Neural cell (in vitro differentiated cells): ENCODE results near the gene FUT7. TPM values are rescaled to one million over a fixed set of nuclear protein-coding genes. Genes with fewer than 3 reads are reported as not detected.
A peak's percentile ranks its signal among the peaks of the same experiment; 100 is the strongest.

Experiments
- H2AFZ ChIP-seq: fragments of 200-600, 300-800 bp; sonication (generic), shearing (Covaris generic); 2 replicates; pipeline ENCODE4 v1.6.0; 2014; ENCODE audit warnings: low read depth, mild to moderate bottlenecking, antibody characterized with exemption, low read length, moderate library complexity
- H3F3A ChIP-seq: fragments of 200-600 bp; shearing (Covaris generic); 2 replicates; pipeline ENCODE4 v1.6.1; 2016; ENCODE audit warnings: mild to moderate bottlenecking, moderate library complexity, mixed read lengths, antibody characterized with exemption, low read length; ENCODE audit not compliant: insufficient read depth, poor library complexity, severe bottlenecking
- H3K27ac ChIP-seq: fragments of 200-600, 300-800 bp; sonication (generic), shearing (Covaris generic); 2 replicates; pipeline ENCODE4 v1.5.1; 2014; ENCODE audit warnings: mild to moderate bottlenecking, low read length, moderate library complexity
- H3K27me3 ChIP-seq: fragments of 300-800, 200-600 bp; sonication (generic), shearing (Covaris generic); 2 replicates; pipeline ENCODE4 v1.6.0; 2014; ENCODE audit warnings: mild to moderate bottlenecking, low read depth, low read length, moderate library complexity; ENCODE audit not compliant: insufficient read depth
- H3K36me3 ChIP-seq: fragments of 300-800, 200-600 bp; sonication (generic), shearing (Covaris generic); 2 replicates; pipeline ENCODE4 v1.5.1; 2014; ENCODE audit warnings: mild to moderate bottlenecking, antibody characterized with exemption, low read length, moderate library complexity; ENCODE audit not compliant: insufficient read depth
- H3K4me2 ChIP-seq: fragments of 300-800, 200-600 bp; sonication (generic), shearing (Covaris generic); 2 replicates; pipeline ENCODE4 v1.6.0; 2014; ENCODE audit warnings: mild to moderate bottlenecking, low read length
- H3K4me3 ChIP-seq: fragments of 300-800, 200-600 bp; sonication (generic), shearing (Covaris generic); 2 replicates; pipeline ENCODE4 v1.5.1; 2014; ENCODE audit warnings: mild to moderate bottlenecking, low read length, moderate library complexity
- H3K79me2 ChIP-seq: fragments of 200-600 bp; shearing (Covaris generic); replicated peaks from 2 replicates; pipeline ENCODE4 v1.6.0; 2014; ENCODE audit warnings: mild to moderate bottlenecking, low read length, moderate library complexity; ENCODE audit not compliant: insufficient read depth
- H3K9ac ChIP-seq: fragments of 300-800, 200-600 bp; sonication (generic), shearing (Covaris generic); 2 replicates; pipeline ENCODE4 v1.6.1; 2016; ENCODE audit warnings: mild to moderate bottlenecking, low read length, mixed read lengths
- H3K9me2 ChIP-seq: fragments of 200-600 bp; shearing (Covaris generic); 2 replicates; pipeline ENCODE4 v1.6.1; 2016; ENCODE audit warnings: mild to moderate bottlenecking, low read length, mixed read lengths; ENCODE audit not compliant: insufficient read depth
- H3K9me3 ChIP-seq: fragments of 200-600, 300-800 bp; sonication (generic), shearing (Covaris generic); 2 replicates; pipeline ENCODE4 v1.6.1; 2016; ENCODE audit warnings: mild to moderate bottlenecking, mixed run types, low read length, moderate library complexity, mixed read lengths
- H4K20me1 ChIP-seq: fragments of 200-600 bp; shearing (Covaris generic); 2 replicates; pipeline ENCODE4 v1.6.1; 2016; ENCODE audit warnings: mild to moderate bottlenecking, mixed run types; ENCODE audit not compliant: insufficient read depth
- EP300 ChIP-seq: fragments of 450-650 bp; conservative IDR thresholded peaks from 2 replicates; pipeline ENCODE4 v1.6.1; 2014; ENCODE audit warnings: antibody characterized with exemption, mild to moderate bottlenecking, moderate library complexity; ENCODE audit not compliant: poor library complexity, severe bottlenecking
- EZH2 ChIP-seq: fragments of 200-600, 300-800 bp; shearing (Covaris generic), sonication (generic); IDR thresholded peaks from 2 replicates; pipeline ENCODE4 v1.6.1; 2014; ENCODE audit warnings: antibody characterized with exemption, low read length, borderline replicate concordance, mild to moderate bottlenecking; ENCODE audit not compliant: insufficient read depth, poor library complexity, severe bottlenecking
- MXI1 ChIP-seq: fragments of 450-650 bp; conservative IDR thresholded peaks from 2 replicates; pipeline ENCODE4 v1.6.1; 2014; ENCODE audit warnings: antibody characterized with exemption, mild to moderate bottlenecking; ENCODE audit not compliant: poor library complexity, severe bottlenecking
- POLR2AphosphoS5 ChIP-seq: IDR thresholded peaks from 2 replicates; pipeline ENCODE4 v1.6.1; 2012
- RAD21 ChIP-seq: fragments of 450-650 bp; conservative IDR thresholded peaks from 2 replicates; pipeline ENCODE4 v1.6.1; 2014; ENCODE audit warnings: antibody characterized with exemption, mild to moderate bottlenecking, moderate library complexity
- SMC3 ChIP-seq: fragments of 450-650 bp; conservative IDR thresholded peaks from 2 replicates; pipeline ENCODE4 v1.6.1; 2014; ENCODE audit warnings: antibody characterized with exemption, mild to moderate bottlenecking, moderate library complexity; ENCODE audit not compliant: poor library complexity
- TAF1 ChIP-seq: IDR thresholded peaks from 2 replicates; pipeline ENCODE4 v1.6.1; 2012; ENCODE audit warnings: low read depth
- polyA plus RNA-seq: library from polyadenylated mRNA; depleted of rRNA; stranded (reverse); fragments of >200 nt; gene quantifications from 2 replicates; pipeline ENCODE4 v1.2.3, GENCODE V29; 2014
- TF ChIP-seq, protein P1 (sequence below): IDR thresholded peaks from 2 replicates; pipeline ENCODE4 v1.6.1; 2012; ENCODE audit warnings: borderline replicate concordance
- TF ChIP-seq, protein P2 (sequence below): fragments of 450-650 bp; IDR thresholded peaks from 2 replicates; pipeline ENCODE4 v1.5.1; 2014; ENCODE audit warnings: antibody characterized with exemption, mild to moderate bottlenecking, moderate library complexity; ENCODE audit not compliant: poor library complexity, severe bottlenecking

FUT7 gene
- polyA plus RNA-seq, 1 donor from 2014 or later = 0.69 TPM

GRCh38 chr9:137054932-137055384, 23.1 kb upstream of the FUT7 start:
- Histone ChIP-seq H3K36me3 (no peaks in the 10 kb centered on the region), H4K20me1 (no peaks in the 10 kb centered on the region), H3K27me3 (peaks cover 57% of the 10 kb centered on the region), H3K9me2 (no peaks in the 10 kb centered on the region), H3K4me3 (no peak overlapping the region), H3K9ac (no peak overlapping the region), H3K79me2 (no peaks in the 10 kb centered on the region), H3K4me2 (no peak overlapping the region), H3F3A (no peaks in the 10 kb centered on the region), H3K9me3 (no peaks in the 10 kb centered on the region), H2AFZ (no peak overlapping the region), H3K27ac (no peak overlapping the region)
- no peak for TF ChIP-seq RAD21
- TF ChIP-seq EP300 = no peak
- no peak for TF ChIP-seq POLR2AphosphoS5
- TF ChIP-seq, protein P1, sequence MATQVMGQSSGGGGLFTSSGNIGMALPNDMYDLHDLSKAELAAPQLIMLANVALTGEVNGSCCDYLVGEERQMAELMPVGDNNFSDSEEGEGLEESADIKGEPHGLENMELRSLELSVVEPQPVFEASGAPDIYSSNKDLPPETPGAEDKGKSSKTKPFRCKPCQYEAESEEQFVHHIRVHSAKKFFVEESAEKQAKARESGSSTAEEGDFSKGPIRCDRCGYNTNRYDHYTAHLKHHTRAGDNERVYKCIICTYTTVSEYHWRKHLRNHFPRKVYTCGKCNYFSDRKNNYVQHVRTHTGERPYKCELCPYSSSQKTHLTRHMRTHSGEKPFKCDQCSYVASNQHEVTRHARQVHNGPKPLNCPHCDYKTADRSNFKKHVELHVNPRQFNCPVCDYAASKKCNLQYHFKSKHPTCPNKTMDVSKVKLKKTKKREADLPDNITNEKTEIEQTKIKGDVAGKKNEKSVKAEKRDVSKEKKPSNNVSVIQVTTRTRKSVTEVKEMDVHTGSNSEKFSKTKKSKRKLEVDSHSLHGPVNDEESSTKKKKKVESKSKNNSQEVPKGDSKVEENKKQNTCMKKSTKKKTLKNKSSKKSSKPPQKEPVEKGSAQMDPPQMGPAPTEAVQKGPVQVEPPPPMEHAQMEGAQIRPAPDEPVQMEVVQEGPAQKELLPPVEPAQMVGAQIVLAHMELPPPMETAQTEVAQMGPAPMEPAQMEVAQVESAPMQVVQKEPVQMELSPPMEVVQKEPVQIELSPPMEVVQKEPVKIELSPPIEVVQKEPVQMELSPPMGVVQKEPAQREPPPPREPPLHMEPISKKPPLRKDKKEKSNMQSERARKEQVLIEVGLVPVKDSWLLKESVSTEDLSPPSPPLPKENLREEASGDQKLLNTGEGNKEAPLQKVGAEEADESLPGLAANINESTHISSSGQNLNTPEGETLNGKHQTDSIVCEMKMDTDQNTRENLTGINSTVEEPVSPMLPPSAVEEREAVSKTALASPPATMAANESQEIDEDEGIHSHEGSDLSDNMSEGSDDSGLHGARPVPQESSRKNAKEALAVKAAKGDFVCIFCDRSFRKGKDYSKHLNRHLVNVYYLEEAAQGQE = no peak
- no peak for TF ChIP-seq TAF1
- TF ChIP-seq MXI1 = no peak
- TF ChIP-seq EZH2 = no peak
- TF ChIP-seq, protein P2, sequence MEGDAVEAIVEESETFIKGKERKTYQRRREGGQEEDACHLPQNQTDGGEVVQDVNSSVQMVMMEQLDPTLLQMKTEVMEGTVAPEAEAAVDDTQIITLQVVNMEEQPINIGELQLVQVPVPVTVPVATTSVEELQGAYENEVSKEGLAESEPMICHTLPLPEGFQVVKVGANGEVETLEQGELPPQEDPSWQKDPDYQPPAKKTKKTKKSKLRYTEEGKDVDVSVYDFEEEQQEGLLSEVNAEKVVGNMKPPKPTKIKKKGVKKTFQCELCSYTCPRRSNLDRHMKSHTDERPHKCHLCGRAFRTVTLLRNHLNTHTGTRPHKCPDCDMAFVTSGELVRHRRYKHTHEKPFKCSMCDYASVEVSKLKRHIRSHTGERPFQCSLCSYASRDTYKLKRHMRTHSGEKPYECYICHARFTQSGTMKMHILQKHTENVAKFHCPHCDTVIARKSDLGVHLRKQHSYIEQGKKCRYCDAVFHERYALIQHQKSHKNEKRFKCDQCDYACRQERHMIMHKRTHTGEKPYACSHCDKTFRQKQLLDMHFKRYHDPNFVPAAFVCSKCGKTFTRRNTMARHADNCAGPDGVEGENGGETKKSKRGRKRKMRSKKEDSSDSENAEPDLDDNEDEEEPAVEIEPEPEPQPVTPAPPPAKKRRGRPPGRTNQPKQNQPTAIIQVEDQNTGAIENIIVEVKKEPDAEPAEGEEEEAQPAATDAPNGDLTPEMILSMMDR = no peak
- TF ChIP-seq SMC3 = no peak

- Histone ChIP-seq H2AFZ (no peak within 1 kb of the TSS), H3F3A (no peaks in the 10 kb centered on the region), H3K36me3 (no peaks in the 10 kb centered on the region), H3K27ac (no peak within 1 kb of the TSS), H3K27me3 (peaks cover 64% of the 10 kb centered on the region), H3K9me2 (no peaks in the 10 kb centered on the region), H4K20me1 (no peaks in the 10 kb centered on the region), H3K4me2 (no peak within 1 kb of the TSS), H3K9me3 (no peaks in the 10 kb centered on the region), H3K4me3 (peak within 1 kb of the TSS; percentile 46), H3K79me2 (no peaks in the 10 kb centered on the region), H3K9ac (no peak within 1 kb of the TSS)
- TF ChIP-seq MXI1 = no peak
- TF ChIP-seq POLR2AphosphoS5 = no peak
- TF ChIP-seq TAF1 = no peak
- TF ChIP-seq, protein P2 = no peak
- no peak for TF ChIP-seq SMC3
- no peak for TF ChIP-seq EP300
- TF ChIP-seq EZH2 = no peak
- no peak for TF ChIP-seq RAD21
- TF ChIP-seq, protein P1 = no peak
Observed at GRCh38 chr9:137053944-137054931, 22.4 kb upstream of the FUT7 start, which contains the start of gene ENTPD2. Gene ENTPD2 (minus strand): TSS chr9:137054061. CDS start chr9:137053997, 64 bp downstream.
